Measurements from ENCODE around the gene GABARAP.

DNA sequence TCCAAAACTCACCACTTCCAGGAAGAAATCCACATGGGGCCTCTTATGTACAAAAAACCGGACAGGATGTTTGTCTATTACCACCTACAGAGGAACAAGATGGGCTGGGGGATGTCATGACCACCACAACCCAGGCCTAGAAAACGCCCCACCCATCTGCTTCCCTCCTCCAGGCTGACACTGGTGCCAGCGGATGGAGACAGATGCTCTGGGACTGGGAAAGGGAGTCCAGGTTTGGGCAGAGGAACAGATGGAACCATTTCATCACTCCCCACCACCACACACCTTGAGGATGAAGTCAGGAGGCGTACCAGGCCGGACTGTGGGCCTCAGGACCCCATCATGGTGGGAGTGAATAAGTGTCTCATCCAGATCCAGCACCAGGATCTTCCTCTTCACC, 4.5 kb upstream of the GABARAP start:
- TF ChIP-seq, protein P1, sequence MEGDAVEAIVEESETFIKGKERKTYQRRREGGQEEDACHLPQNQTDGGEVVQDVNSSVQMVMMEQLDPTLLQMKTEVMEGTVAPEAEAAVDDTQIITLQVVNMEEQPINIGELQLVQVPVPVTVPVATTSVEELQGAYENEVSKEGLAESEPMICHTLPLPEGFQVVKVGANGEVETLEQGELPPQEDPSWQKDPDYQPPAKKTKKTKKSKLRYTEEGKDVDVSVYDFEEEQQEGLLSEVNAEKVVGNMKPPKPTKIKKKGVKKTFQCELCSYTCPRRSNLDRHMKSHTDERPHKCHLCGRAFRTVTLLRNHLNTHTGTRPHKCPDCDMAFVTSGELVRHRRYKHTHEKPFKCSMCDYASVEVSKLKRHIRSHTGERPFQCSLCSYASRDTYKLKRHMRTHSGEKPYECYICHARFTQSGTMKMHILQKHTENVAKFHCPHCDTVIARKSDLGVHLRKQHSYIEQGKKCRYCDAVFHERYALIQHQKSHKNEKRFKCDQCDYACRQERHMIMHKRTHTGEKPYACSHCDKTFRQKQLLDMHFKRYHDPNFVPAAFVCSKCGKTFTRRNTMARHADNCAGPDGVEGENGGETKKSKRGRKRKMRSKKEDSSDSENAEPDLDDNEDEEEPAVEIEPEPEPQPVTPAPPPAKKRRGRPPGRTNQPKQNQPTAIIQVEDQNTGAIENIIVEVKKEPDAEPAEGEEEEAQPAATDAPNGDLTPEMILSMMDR (IDR thresholded peaks at IDR 0.05), result no peak
- TF ChIP-seq POLR2A (IDR thresholded peaks at IDR 0.05), result no peak
